22Rv1 (cell line): ENCODE data around the gene SLC28A3.

Experiments used
- ZFX ChIP-seq: fragments of 450-650 bp; IDR thresholded peaks from 2 replicates; pipeline ENCODE4 v1.6.1; 2017; ENCODE audit warnings: antibody characterized with exemption, borderline replicate concordance
- TF ChIP-seq, protein P1 (sequence below): fragments of 450-650 bp; IDR thresholded peaks from 2 replicates; pipeline ENCODE4 v1.5.1; 2017; ENCODE audit warnings: mild to moderate bottlenecking

GRCh38 chr9:84230355-84231145 lies 110.0 kb downstream of the SLC28A3 start:
- TF ChIP-seq, protein P1, sequence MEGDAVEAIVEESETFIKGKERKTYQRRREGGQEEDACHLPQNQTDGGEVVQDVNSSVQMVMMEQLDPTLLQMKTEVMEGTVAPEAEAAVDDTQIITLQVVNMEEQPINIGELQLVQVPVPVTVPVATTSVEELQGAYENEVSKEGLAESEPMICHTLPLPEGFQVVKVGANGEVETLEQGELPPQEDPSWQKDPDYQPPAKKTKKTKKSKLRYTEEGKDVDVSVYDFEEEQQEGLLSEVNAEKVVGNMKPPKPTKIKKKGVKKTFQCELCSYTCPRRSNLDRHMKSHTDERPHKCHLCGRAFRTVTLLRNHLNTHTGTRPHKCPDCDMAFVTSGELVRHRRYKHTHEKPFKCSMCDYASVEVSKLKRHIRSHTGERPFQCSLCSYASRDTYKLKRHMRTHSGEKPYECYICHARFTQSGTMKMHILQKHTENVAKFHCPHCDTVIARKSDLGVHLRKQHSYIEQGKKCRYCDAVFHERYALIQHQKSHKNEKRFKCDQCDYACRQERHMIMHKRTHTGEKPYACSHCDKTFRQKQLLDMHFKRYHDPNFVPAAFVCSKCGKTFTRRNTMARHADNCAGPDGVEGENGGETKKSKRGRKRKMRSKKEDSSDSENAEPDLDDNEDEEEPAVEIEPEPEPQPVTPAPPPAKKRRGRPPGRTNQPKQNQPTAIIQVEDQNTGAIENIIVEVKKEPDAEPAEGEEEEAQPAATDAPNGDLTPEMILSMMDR, result no peak
- no peak for TF ChIP-seq ZFX
